Activated naive CD4-positive, alpha-beta T cell treated with anti-CD3 and anti-CD28 coated beads, Interleukin-2, amount 50 U/mL, for 24 hours (primary cell): ENCODE data around the gene SNCB.
A peak's percentile ranks its signal among the peaks of the same experiment; 100 is the strongest.

Source experiments
- H3K27ac Mint-ChIP-seq: one replicate; pipeline ENCODE4 v1.8.0; 2021; ENCODE audit warnings: mild to moderate bottlenecking, mixed read lengths
- H3K27me3 Mint-ChIP-seq: one replicate; pipeline ENCODE4 v1.8.0; 2021; ENCODE audit warnings: mixed read lengths
- H3K36me3 Mint-ChIP-seq: one replicate; pipeline ENCODE4 v1.8.0; 2021; ENCODE audit warnings: mixed read lengths
- H3K4me1 Mint-ChIP-seq: one replicate; pipeline ENCODE4 v1.8.0; 2021; ENCODE audit warnings: mixed read lengths
- H3K4me3 Mint-ChIP-seq: one replicate; pipeline ENCODE4 v1.8.0; 2021; ENCODE audit warnings: mild to moderate bottlenecking, mixed read lengths
- H3K9me3 Mint-ChIP-seq: one replicate; pipeline ENCODE4 v1.8.0; 2021; ENCODE audit warnings: mixed read lengths

SNCB gene

DNA sequence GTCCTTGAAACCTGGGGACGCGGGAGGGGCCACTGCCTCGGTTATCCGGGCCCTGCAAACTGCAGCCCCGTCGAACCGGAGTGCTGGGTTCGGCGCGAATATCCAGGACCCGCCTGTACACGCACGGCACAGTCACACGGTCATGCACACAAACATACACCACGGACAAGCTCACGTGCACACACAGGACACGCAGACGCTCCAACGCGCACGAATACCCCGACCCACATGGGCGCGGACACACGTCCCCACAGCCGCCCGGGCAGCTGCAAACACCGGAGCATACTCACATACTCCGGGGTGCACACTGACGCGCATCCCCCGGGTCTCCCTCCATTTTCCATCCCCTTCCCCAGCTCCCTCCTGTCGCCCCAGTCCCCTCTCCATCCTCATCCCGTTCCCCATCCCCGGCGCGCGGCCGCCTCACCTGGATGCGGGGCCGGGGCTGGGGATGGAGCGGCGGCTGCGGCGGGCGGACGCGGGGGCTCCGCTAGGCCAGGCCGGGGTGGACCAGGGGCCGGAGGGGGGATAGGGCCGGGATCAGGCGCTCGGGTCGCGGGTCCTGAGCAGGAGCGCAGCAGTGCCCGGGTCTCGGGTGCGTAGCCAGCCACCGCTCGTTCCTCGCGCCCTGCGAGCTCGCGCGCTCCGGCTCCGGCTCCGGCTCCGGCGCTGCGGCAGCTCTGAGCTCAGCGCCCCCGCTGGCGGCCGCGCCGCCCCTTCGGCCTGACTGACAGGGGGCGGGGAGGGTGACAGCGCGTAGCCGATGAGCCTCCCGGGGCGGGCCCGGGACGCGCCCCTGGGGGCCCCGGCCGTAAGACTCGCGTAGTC lies at the start of gene SNCB, which contains the start of gene EIF4E1B:
Gene SNCB, minus strand, starts transcription at position 682 of the 828 bp plus-strand sequence. CDS start 880 bp downstream, outside the sequence.
Gene EIF4E1B, plus strand, starts transcription at position 823 of the 828 bp plus-strand sequence. CDS start 12,113 bp downstream, outside the sequence.
- H3K4me3 Mint-ChIP-seq, result peak within 1 kb of the TSS; percentile 57
- no peaks in the 10 kb centered on the region for H3K36me3 Mint-ChIP-seq
- peaks cover 48% of the 10 kb centered on the region for H3K27me3 Mint-ChIP-seq
- H3K9me3 Mint-ChIP-seq, result no peaks in the 10 kb centered on the region
- peaks cover 11% of the 10 kb centered on the region for H3K4me1 Mint-ChIP-seq
- H3K27ac Mint-ChIP-seq, result no peak within 1 kb of the TSS

DNA sequence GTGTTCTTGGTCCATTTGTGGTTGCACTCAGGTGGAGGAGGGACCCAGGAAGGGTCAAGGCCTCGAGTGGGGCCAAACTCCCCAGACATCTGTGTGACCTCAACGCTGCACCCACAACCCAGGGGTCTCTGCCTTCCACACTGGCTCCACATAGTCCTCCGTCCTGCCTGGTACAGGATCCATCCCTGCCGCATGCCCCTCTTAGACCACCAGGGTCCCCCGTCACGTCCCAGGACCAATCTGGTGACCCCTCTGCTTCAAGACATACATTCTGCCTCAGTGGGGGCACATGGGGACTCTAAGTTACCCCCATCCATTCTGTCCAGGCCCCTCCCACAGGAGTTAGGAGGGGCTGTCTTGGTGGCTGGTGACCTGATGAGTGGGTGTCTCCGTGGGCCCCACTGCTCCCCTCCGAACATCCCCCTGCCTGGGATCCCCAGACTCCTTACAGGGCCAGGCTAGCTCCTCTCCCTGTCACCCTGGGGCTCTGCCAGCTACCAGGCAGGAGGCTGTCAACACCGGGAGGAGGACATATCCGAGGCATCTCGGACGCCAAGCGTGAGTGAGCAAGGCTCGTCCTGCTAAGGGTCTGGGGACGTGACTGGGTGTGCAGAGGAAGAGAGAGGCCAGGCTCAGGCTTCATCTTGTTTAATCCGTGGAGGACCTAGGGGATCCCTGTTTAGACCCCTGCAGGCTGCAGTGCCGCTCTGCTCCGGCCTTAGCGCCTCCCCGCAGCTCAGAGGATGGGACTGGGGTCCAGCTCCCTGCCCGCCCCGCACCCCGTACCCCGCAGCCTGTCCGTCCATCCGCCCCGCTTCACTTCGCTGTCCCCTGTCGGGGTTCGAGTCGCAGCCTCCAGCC lies 49.3 kb upstream of the SNCB start:
- H3K36me3 Mint-ChIP-seq, result no peaks in the 10 kb centered on the region
- H3K27me3 Mint-ChIP-seq, result peaks cover 36% of the 10 kb centered on the region
- no peaks in the 10 kb centered on the region for H3K4me1 Mint-ChIP-seq
- H3K4me3 Mint-ChIP-seq, result no peak overlapping the region
- no peak overlapping the region for H3K27ac Mint-ChIP-seq
- H3K9me3 Mint-ChIP-seq, result no peaks in the 10 kb centered on the region

DNA sequence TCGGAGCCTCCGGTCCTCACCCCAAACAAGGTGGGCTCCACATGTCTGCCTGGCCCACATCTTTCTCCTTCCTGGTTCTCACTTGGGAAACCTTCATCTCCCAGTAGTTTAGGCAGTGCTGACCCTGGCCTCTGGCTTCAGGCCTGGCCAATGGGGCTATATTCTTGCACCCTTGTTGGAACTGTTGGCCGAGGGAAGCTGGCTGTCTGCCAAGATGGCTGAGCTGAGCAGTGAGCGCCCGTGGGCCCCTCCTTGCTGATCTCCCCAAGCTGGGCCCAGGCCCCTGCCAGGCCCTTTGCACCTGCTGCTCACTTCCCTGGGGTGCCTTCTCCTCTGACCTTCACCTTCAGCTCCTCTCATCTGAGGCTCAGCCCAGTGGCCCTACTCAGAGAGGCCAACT lies 48.2 kb upstream of the SNCB start:
- Mint-ChIP-seq H3K27ac (no peak overlapping the region), H3K4me3 (no peak overlapping the region), H3K36me3 (no peaks in the 10 kb centered on the region), H3K4me1 (no peaks in the 10 kb centered on the region), H3K27me3 (peaks cover 31% of the 10 kb centered on the region), H3K9me3 (no peaks in the 10 kb centered on the region)

DNA sequence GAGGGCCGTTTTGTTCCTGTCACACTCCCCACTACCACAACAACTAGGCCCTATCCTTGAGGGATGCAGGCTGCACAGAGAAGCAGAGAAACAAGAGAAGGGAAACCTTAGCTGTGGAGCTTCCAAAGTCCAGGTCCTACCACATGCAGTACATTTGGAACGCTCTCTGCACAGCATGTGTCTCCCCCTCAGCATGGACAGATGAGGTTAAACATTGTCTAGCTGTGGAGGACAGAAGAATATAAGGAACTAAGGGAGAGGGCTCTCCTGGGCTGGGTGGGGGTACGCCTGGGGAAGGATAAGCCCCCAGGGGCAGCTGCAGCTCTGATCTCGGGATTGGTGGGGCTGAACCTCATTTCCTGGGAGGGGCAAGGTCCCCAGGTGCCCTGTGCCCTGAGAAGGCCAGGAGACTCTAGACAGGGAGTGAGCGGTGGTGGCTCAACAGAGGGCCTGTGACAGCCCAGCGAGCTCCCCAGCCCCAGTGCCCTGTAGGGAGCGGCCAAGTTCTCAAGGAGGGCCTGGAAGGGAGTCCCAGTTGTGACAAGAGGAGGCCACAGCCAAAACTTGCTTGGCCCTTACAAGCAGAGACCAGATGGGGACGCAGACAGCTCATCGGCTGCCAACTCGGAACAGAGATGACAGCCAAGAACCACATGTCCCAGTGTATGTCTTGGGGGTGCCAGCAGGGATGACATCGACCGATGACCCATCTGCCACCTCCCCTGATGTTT lies 47.0 kb upstream of the SNCB start:
- Mint-ChIP-seq H3K27ac (no peak overlapping the region), H3K27me3 (peaks cover 32% of the 10 kb centered on the region), H3K4me3 (no peak overlapping the region), H3K36me3 (no peaks in the 10 kb centered on the region), H3K9me3 (no peaks in the 10 kb centered on the region), H3K4me1 (no peaks in the 10 kb centered on the region)

DNA sequence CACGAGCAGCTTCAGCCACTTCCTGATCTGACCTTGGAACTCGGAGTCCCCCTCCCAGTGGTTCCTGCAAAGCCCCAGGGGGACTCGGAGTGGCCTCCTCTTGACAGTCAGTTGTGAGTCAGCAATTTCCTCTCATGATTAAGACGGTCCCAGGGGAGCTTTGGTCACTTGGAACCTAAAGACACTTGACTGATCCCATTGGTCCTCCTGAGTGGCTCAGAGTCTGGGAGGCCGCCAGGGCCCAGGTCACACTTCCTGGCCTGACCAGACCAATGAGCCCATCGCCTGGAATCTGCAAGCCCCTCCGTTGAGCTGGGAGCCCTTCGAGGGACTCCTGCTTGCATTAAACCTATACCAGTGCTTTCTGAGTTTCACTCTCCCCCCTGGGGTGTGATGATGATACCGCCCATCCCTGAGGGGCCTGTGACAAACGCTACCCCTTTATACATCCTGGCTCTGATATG lies 46.1 kb upstream of the SNCB start:
- H3K27ac Mint-ChIP-seq, result no peak overlapping the region
- H3K9me3 Mint-ChIP-seq, result no peaks in the 10 kb centered on the region
- no peak overlapping the region for H3K4me3 Mint-ChIP-seq
- no peaks in the 10 kb centered on the region for H3K4me1 Mint-ChIP-seq
- H3K36me3 Mint-ChIP-seq, result no peaks in the 10 kb centered on the region
- H3K27me3 Mint-ChIP-seq, result peaks cover 27% of the 10 kb centered on the region

DNA sequence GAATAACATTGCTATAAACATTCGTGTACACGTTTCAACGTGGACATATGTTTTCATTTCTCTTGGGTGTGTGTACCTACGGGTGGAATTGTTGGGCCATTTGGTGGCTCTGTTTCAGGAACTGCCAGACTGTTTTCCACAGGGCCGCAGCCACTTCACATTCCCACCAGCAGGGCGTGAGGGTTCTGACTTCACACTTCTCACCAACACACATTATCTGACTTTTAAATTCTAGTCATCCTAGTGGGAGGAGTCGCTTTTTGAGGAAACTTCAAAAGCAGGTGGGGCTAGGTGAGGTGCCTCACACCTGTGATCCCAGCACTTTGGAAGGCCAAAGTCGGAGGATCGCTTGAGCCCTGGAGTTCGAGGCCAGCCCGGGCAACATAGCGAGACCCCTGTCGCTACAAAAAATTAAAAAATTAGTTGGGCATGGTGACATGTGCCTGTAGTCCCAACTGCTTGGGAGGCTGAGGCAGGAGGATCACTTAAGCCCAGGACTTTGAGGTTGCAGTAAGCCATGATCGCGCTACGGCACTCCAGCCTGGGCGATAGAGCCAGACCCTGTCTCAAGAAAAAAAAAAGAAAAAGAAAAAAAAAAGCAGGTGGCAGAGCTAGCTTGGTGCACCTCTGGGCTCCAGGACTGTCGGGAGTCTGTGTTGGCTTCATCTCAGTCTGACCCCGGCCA lies 45.5 kb upstream of the SNCB start:
- H3K4me3 Mint-ChIP-seq, result no peak overlapping the region
- H3K9me3 Mint-ChIP-seq, result no peaks in the 10 kb centered on the region
- no peaks in the 10 kb centered on the region for H3K36me3 Mint-ChIP-seq
- H3K27ac Mint-ChIP-seq, result no peak overlapping the region
- H3K27me3 Mint-ChIP-seq, result peaks cover 26% of the 10 kb centered on the region
- no peaks in the 10 kb centered on the region for H3K4me1 Mint-ChIP-seq

DNA sequence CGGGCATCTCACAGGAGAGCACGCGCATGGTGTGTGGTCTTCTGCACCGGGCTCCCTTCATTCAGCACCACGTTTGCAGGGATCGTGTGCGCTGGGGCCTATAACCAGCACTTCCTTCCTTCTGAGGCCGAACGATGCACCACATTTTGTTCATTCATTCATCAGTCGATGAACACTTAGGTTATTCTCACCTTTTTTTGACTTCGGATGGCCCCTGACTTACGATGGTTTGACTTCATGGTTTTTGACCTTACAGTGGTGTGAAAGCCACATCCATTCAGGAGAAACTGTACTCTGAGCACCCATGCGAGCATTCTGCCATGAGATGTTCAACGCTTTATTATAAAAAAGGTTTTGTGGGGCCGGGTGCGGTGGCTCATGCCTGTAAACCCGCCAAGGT lies 44.5 kb upstream of the SNCB start:
- H3K36me3 Mint-ChIP-seq, result no peaks in the 10 kb centered on the region
- no peaks in the 10 kb centered on the region for H3K9me3 Mint-ChIP-seq
- peaks cover 24% of the 10 kb centered on the region for H3K27me3 Mint-ChIP-seq
- no peaks in the 10 kb centered on the region for H3K4me1 Mint-ChIP-seq
- H3K27ac Mint-ChIP-seq, result no peak overlapping the region
- H3K4me3 Mint-ChIP-seq, result no peak overlapping the region

DNA sequence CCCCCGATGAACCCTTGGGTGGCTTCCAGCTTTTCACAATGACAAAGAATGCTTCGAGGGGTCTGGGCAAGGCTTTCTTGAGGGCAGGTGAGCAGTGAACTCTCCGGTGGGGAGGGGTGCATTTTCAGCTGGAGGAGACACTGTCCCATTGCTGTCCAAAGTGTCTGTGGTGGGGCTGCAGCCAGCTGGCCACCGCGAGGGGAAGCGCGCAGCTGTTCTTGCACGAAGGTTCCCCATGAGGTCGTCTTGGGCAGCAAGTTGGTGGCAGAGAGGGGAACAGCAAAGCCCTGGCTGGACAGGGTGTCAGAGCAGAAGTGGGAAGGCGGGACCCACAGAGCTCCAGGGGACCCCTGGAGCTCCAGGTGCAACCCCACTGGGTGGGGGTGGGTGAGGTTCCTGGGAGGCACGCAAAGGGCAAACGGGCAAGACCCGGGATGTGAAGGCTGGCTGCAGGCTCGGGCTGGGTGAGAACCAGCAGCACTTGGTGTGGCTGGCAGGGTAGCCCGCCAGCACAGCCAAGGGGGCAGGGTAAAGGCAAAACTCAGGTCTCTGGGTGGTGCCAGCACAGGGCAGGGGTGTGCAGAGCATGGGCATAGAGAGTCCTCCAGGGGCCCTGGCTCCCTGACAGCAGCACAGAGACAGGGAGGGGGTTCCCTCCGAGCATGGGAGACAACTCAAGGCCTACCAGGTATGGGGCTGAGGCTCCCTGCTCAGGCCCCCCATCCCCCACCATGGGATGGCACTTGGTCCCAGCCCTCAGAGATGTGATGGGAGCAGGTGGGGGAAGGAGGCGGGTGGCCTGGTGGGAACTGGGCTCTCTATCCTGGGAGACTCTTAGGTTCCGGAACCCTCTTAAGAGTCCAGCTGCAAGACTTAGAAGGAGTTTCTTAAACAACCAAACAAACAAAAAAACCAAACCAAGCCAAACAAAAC lies 43.6 kb upstream of the SNCB start:
- H3K4me3 Mint-ChIP-seq, result no peak overlapping the region
- H3K4me1 Mint-ChIP-seq, result no peaks in the 10 kb centered on the region
- no peak overlapping the region for H3K27ac Mint-ChIP-seq
- H3K27me3 Mint-ChIP-seq, result peaks cover 19% of the 10 kb centered on the region
- no peaks in the 10 kb centered on the region for H3K36me3 Mint-ChIP-seq
- H3K9me3 Mint-ChIP-seq, result no peaks in the 10 kb centered on the region

DNA sequence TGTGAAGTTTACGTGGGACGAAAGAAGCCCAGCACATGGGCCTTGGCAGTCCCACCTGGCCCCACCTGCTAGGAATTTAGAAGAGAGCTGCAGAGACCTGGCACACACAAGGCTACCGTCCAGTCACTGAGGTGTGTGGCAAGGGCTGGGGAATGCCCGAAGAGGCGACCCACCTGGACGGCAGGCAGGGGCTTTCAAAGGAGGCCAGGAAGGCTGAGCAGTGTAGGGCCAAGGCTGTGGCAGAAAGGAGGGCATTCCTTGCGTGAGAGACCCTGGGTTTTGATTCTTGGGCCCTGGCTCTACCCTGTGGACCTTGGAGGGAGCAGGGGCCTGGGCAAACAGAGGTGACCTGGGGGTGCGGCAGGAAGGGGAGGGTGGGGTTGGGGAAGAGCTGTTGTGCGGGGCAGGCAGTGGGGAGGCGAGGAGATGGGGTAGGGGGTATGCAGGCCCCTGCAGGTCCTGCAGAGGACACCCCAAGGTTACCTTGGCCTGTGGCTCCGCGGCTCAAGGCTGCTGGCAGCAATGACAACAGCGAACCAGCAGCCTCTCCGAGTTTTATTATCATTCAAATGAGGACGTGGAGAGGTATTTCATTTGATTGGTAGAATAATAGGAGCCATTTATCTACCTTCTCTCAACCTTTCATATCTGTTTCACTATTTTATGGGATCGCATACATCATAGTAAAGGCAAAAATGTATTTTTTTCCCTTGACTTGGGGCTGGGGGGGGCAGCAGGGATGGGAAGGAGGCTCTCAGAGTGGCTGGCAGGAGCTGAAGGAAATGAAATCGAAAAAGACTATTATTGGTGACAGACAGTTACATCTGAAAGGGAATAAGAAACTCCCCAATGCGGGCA lies 41.8 kb upstream of the SNCB start:
- Mint-ChIP-seq H3K27ac (no peak overlapping the region), H3K36me3 (no peaks in the 10 kb centered on the region), H3K9me3 (no peaks in the 10 kb centered on the region), H3K4me1 (no peaks in the 10 kb centered on the region), H3K27me3 (peaks cover 12% of the 10 kb centered on the region), H3K4me3 (no peak overlapping the region)

DNA sequence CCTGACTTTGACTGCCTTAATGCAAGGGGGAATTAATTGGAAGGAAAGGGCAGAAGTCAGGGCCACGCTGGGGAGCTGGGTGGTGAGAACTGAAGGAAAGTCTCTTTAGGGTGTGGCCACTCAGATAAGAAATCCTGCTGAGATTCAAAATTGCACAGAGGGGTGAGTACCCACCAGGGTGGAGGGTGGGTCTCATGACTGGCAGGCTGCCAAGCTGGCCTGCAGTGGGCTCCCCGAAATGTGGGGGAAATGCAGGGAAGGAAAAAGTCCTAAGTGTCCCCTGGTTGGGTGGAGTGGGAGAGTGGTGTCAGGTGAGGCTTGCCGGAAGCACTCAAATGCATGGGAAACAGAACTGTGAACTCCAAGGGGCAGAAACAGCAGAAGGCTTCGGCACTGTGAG lies 41.1 kb upstream of the SNCB start:
- H3K27me3 Mint-ChIP-seq, result peaks cover 11% of the 10 kb centered on the region
- no peak overlapping the region for H3K27ac Mint-ChIP-seq
- no peaks in the 10 kb centered on the region for H3K9me3 Mint-ChIP-seq
- H3K4me1 Mint-ChIP-seq, result no peaks in the 10 kb centered on the region
- H3K36me3 Mint-ChIP-seq, result no peaks in the 10 kb centered on the region
- H3K4me3 Mint-ChIP-seq, result no peak overlapping the region

DNA sequence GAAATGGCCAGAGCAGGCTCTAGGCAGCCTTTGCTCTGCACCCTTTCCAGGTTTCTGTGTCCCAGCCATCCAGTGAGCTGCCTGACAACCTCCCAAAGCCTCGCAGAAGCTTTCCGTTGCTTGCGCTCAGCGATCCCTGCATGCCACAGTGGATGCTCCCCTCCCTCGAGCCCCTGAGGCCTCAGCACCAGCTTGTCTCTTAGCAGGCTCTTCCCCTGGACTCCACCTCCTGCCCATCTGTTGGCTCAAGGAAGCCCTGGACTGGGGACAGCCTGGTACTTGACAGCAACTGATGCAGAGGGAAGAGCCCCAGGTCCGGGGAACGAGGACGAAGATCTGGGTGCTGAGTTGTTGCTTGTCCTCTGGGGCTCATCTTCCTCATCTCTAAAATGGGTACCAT lies 40.1 kb upstream of the SNCB start:
- Mint-ChIP-seq H3K36me3 (no peaks in the 10 kb centered on the region), H3K27me3 (peaks cover 8% of the 10 kb centered on the region), H3K4me3 (no peak overlapping the region), H3K4me1 (no peaks in the 10 kb centered on the region), H3K27ac (no peak overlapping the region), H3K9me3 (no peaks in the 10 kb centered on the region)

DNA sequence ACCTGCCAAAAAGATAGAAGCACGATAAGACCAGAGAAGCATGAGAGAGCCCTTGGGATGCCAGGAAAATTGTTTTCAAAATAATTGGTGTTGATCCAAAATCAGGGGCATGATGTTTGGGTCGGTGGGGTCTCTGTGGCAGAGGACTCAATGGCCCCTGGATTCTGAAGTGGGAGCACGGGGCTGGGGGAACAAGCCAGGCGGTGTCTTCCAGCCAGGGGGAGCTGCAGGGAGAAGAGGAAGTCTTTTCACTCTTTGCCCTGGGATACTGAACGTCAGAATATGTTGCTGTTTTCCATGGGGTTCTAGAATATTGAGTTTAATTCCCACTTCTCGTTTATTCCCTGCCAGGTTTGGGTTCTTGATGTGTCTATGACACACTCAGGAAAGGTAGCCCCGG lies 37.3 kb upstream of the SNCB start:
- Mint-ChIP-seq H3K27ac (no peak overlapping the region), H3K36me3 (no peaks in the 10 kb centered on the region), H3K9me3 (no peaks in the 10 kb centered on the region), H3K4me3 (no peak overlapping the region), H3K4me1 (no peaks in the 10 kb centered on the region), H3K27me3 (peaks cover 6% of the 10 kb centered on the region)

DNA sequence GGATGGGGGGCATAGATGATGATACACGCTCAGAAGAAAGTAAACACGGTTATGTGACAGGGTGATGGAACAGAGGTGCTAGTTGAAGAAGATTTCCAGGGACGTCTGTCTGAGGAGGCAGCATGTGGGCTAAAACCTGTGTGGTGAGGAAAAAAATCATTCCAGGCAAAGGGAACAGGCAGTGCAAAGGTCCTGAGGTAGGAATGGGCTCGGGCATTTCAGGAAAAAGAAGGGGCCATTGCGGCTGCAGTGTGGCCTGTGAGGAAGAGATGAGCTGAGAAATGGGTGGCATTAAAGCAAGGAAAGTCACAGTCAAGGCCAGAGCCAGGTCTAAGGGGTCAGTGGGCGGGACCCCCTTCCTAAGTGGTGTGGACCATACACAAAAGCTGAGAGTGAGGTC lies 35.2 kb upstream of the SNCB start:
- peaks cover 4% of the 10 kb centered on the region for H3K4me1 Mint-ChIP-seq
- no peaks in the 10 kb centered on the region for H3K9me3 Mint-ChIP-seq
- H3K27ac Mint-ChIP-seq, result no peak overlapping the region
- H3K4me3 Mint-ChIP-seq, result no peak overlapping the region
- peaks cover 3% of the 10 kb centered on the region for H3K27me3 Mint-ChIP-seq
- no peaks in the 10 kb centered on the region for H3K36me3 Mint-ChIP-seq
